Choroid plexus epithelial cell (primary cell): Measurements from ENCODE around the gene MCL1.

ENCODE experiments used
- DNase-seq: peaks from one replicate; pipeline ENCODE4 v3.0.0-alpha.2; 2010; ENCODE audit warnings: low read depth
- H3K4me3 ChIP-seq: 2 replicates; pipeline ENCODE4 v1.5.1; 2011; ENCODE audit warnings: low read depth, mild to moderate bottlenecking, control low read depth, low read length, moderate library complexity
- CTCF ChIP-seq: conservative IDR thresholded peaks from 2 replicates; pipeline ENCODE4 v1.5.1; 2011; ENCODE audit warnings: low read depth, mild to moderate bottlenecking, control low read depth, inconsistent platforms, low read length, moderate library complexity

MCL1 gene

GRCh38 chr1:150530491-150531159 lies 48.8 kb downstream of the MCL1 start:
- no peak for DNase-seq
- TF ChIP-seq CTCF, result no peak
- no peak overlapping the region for H3K4me3 ChIP-seq

- no peak for TF ChIP-seq CTCF
- DNase-seq, result peak; percentile 72
- H3K4me3 ChIP-seq, result no peak overlapping the region
These were observed 50.4 kb downstream of the MCL1 start for GRCh38 chr1:150529017-150529416.

GRCh38 chr1:150528196-150528595 lies 51.2 kb downstream of the MCL1 start:
- no peak for DNase-seq
- H3K4me3 ChIP-seq, result no peak overlapping the region
- TF ChIP-seq CTCF, result no peak

- TF ChIP-seq CTCF, result no peak
- H3K4me3 ChIP-seq, result no peak overlapping the region
- DNase-seq, result no peak
These were observed 54.1 kb downstream of the MCL1 start for GRCh38 chr1:150525348-150525747.
